Stimulated activated CD4-positive, alpha-beta T cell treated with anti-CD3 and anti-CD28 coated beads, TNF-alpha, amount 100 ng/mL, for 48 hours (primary cell): Measurements from ENCODE around the gene CYREN.

ENCODE experiments used
- DNase-seq, 3 donors: peaks; one replicate each; pipeline ENCODE4 v3.0.0-alpha.2; 2020; ENCODE audit warnings: low read depth in 3 of 3

Gene CYREN

DNA sequence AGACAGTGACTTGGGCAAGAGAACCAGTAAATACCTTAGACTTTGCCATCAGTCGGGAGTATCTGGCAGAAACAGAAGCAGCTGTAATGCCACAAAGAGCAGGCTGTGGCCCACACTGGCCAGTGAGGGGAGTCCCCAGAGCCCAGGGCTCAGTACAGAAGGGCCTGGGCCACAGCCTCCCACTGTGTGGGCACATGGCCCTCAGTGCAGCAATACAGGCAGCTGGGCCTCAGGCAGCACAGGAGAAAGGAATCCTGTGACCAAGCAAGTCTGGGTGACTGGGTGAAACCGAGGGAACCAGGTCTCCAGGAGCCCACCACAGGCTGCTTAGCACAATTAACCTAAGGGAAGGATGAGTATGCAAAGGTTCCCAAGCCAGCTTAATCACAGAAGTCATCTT, 26.8 kb upstream of the CYREN start:
- no peak for DNase-seq

DNA sequence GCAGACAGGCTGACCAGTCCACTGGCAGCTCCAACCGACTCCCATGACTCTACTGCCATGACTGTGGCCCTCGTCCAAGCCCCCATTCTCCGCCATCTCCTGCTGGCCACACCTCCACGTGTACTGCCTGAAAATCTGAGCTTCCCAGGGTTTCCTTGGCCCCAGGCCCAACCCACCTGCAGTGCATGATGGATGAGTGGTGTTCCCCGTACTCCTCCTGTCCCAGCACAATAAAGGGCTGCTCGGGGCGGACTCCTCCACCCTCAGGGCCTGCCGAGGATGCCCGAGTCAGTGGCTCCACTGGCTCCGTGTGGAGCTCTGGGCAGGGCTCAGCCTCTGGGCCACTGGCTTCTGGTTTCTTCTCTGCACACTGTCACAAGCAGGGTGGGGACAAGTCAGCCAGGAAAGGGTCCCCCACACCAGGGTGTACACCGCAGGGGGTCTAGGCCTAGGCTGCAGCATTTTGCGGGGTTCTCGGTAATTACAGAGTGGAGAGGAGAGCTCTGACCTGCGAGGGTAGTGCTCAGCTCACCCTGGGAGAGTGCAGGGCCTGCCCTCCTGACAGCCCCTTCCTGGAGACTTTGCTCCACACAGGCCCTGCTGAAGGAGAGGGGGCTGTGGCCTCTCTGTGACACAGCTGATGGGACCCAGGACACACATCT, 25.6 kb upstream of the CYREN start:
- DNase-seq = no peak

DNA sequence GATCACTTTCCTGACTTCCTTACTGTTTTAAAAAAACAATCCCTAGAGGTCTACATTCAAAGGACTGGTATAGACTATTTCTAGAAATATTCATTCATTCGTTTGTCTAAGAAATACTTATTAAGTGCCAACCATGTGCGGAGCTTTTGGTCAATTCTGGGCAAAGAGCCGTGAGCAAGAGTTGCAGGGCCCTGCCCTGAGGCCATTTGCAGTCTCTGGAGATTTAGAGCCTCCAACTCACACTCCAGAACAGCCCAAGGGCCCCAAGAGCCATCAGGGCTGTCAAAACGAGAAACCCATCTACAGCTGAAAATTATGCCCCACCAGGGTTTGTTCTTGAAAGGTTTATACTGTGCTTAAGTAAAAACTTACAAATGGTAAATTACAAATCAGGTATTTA, 24.6 kb upstream of the CYREN start:
- DNase-seq = no peak

GRCh38 chr7:135194494-135195095, 24.1 kb upstream of the CYREN start:
- DNase-seq = no peak

DNA sequence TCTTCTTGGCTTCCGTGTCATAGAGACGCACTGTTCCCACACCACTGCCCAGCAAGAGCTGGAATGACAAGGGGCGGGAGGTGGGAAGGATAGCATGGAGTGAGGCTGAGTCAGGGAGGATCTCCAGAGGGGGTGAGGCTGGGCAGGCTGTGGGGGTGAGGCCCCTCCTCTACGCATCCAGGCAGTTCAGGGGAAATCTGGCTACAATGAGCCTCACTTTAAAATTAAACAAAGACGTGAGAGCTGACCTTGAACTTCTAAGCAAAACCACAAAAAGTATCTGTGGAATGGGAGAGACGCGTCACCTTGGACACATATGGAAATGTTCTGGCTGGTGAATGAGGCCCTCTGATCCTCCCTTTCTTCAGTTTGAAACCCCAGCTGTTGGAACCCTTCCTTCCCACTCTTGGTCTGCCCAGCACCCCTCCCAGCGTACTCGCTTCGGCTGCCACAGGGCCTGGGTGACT, 23.1 kb upstream of the CYREN start:
- no peak for DNase-seq

GRCh38 chr7:135192914-135193536, 22.5 kb upstream of the CYREN start:
- no peak for DNase-seq

DNA sequence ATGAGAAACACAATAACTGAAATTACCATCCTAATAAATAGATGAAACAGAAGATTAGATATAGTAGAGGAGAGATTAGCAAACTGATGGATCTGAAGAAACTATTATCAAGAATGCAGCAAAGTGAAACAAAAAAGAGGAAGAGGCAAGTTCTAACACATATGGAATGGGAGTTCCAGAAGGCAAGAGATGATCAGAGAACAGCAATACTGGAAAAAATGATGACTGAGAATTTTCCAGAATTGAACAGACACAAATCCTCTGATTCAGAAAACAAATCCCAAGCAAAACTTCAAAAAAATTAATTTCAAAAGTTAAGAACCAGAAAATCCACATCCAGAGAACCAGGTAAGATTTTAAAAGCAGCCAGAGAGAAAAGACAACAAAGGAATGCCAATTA, 20.2 kb upstream of the CYREN start:
- DNase-seq = no peak

GRCh38 chr7:135189961-135190360, 19.5 kb upstream of the CYREN start:
- no peak for DNase-seq

GRCh38 chr7:135189221-135189662, 18.7 kb upstream of the CYREN start:
- DNase-seq = no peak

- DNase-seq = no peak
These were observed 17.9 kb upstream of the CYREN start for GRCh38 chr7:135188298-135188984.

DNA sequence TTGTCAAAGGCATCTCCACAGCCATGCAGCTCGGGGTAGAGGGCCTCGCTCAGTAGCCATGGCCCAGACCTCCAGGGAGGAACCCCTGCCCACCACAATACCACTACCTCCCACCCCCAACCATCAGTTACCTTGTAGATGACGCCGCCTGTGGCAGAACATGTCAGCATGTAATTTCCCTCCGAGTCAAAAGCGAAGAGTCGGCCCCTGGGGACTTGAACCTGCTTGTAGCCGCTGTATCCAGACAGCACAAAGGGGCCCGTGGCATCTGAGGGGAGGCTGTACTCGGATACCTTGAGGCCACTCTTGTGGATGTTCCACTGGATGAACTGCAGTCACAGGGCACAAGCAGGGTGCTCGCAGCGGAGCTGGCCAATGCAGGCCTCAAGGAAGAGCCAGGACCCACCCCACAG, 16.3 kb upstream of the CYREN start:
- no peak for DNase-seq

- no peak for DNase-seq
These were observed 15.7 kb upstream of the CYREN start for GRCh38 chr7:135186261-135186540.

- no peak for DNase-seq
These were observed 15.2 kb upstream of the CYREN start for GRCh38 chr7:135185471-135186260.

DNA sequence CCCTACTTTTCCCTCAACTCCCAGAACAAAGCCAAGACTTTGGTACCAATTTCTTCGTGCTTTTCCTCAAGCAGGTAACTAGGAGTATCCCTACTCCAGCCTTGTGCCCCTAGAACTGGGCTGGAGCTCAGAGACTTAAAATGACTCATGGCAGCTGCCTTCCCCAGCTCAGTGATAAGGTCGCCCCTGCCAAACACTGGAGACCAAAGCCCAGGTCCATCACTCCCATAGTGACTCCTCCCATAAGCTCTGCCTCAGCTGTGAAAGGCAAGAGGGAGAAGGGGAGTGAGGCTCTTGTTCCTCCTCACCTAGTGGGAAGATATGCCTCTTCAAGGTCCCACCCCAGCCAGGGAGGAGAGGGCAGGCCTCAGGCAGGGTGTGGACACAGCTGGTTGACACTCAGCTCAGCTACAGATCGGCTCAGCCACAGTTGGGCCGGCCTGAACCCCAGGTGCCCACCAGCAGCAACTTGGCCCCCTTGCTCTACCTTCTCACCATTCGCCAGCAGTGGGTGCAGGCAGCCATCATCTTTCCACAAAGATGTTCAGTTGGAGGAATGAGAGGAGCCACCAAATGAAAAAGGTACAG, 13.8 kb upstream of the CYREN start:
- no peak for DNase-seq

- no peak for DNase-seq
These were observed 13.0 kb upstream of the CYREN start for GRCh38 chr7:135183478-135183877.

- DNase-seq = no peak
These were observed 11.6 kb upstream of the CYREN start for GRCh38 chr7:135181929-135182678.

GRCh38 chr7:135181261-135181928, 10.9 kb upstream of the CYREN start:
- no peak for DNase-seq

- no peak for DNase-seq
These were observed 9.6 kb upstream of the CYREN start for GRCh38 chr7:135180122-135180521.

GRCh38 chr7:135179321-135179925, 8.9 kb upstream of the CYREN start:
- no peak for DNase-seq

GRCh38 chr7:135178364-135178763, 7.9 kb upstream of the CYREN start:
- DNase-seq = no peak
